ENCODE measurements around the gene ULBP3. TPM values are rescaled to one million over a fixed set of nuclear protein-coding genes. Genes with fewer than 3 reads are reported as not detected.

ULBP3 gene
- total RNA-seq, 8 experiments from 2014 or later = 5.0 to 43.3 (median 13.1) TPM

DNA sequence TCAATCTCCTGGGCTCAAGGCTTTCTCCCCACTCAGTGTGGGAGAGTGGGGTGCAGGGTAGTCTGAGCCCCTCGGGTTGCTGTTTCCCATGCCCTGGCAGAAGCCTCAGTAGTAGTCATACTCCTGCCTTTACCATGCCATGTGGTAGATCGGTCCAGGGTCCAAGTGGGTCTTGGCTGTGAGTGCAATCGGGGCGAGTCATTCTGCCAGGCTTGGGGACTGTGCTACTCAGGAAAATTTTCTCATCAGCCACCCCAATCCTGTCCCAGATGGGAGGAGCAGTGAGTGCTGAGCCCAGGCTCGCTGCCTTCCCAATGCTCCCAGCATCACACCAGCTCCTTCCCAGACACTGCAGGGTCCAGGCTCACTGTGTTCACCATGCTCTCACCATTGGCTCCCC is 32.8 kb downstream of the ULBP3 start:
- H3K4me3 ChIP-seq = no peak overlapping the region

DNA sequence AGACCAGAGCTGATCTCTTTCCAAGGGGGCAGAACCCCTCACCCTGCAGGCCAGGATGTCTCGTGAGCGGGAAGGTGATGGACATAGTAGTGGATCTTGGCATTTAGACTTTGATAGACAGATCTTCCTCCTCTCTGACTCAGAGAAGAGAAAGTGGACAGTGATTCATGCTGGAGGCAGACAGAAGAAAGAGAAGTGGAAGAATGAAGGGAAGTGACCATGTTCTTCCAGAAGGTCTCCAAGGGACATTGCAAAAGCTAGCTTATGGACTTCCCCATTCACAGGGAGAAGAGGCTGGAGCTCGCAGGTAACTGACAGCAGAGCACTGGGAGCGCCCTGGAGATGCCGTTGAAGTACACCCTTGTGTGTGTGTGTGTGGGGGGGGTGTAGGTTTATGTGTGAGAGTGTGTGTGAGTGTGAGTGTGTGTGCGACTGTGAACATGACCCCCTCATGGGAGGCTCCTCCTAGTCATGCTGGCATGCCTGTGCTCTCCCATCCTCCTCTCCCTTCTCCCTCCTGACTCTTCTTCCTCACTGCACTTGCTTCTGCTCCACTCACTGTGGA is 35.6 kb downstream of the ULBP3 start:
- 53 to 100% (median 81%) methylated on average over 2 to 3 of the region's 6 CpGs; no CpG with 5 or more reads in 4 of the 10 experiments for WGBS, 10 experiments
- Histone ChIP-seq H3K27ac (no peak overlapping the region), H3K4me1 (replicated peaks in 1 of 2) (peaks cover 0 to 7% of the 10 kb centered on the region in 2 donors), H3K4me3 (no peak overlapping the region)
- in situ Hi-C loops (cut with MboI; ENCODE audit: low pct_unique_long_range_greater_than_20kb in 2 of 9, low sequenced_read_pairs in 9 of 9, unreplicated experiment in 9 of 9) = loop anchor here in 1 of 9 experiments (25.0 kb wide), 1 partner anchor 196 kb away; no protein-coding TSS in a partner anchor
- no peak for ATAC-seq (replicated peaks in 6 of 8)

More for the DNA sequence above, 32.8 kb downstream of the ULBP3 start:
- peaks cover 0 to 7% of the 10 kb centered on the region in 2 donors for H3K4me1 ChIP-seq (replicated peaks in 1 of 2)
- H3K27ac ChIP-seq = no peak overlapping the region
- ATAC-seq (replicated peaks in 6 of 8) = no peak
- in situ Hi-C loops (cut with MboI; ENCODE audit: low pct_unique_long_range_greater_than_20kb in 2 of 9, low sequenced_read_pairs in 9 of 9, unreplicated experiment in 9 of 9) = loop anchor here in 1 of 9 experiments (25.0 kb wide), 1 partner anchor 199 kb away; no protein-coding TSS in a partner anchor
- WGBS, 10 experiments = 10 to 80% (median 38%) methylated on average over 1 to 3 of the region's 5 CpGs; no CpG with 5 or more reads in 6 of the 10 experiments

DNA sequence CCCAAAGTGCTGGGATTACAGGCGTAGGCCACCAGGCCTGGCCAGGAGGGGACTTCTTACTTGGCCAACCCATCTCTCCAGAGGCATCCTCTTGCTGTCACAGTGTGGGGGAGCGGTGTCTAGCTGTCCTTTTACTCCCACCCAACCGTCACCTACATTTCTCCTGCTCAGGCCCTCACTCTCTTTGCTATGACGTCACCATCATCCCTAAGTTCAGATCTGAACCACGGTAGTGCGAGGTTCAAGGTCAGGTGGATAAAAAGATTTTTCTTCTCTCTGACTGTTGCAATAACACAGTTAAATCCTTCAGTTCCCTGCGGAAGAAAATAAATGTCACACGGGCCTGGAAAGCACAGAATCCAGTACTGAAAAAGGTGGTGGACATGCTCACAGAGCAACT is 36.3 kb downstream of the ULBP3 start:
- no peak overlapping the region for H3K27ac ChIP-seq
- in situ Hi-C loops (cut with MboI; ENCODE audit: low pct_unique_long_range_greater_than_20kb in 2 of 9, low sequenced_read_pairs in 9 of 9, unreplicated experiment in 9 of 9) = loop anchor here in 1 of 9 experiments (25.0 kb wide), 1 partner anchor 195 kb away; no protein-coding TSS in a partner anchor

DNA sequence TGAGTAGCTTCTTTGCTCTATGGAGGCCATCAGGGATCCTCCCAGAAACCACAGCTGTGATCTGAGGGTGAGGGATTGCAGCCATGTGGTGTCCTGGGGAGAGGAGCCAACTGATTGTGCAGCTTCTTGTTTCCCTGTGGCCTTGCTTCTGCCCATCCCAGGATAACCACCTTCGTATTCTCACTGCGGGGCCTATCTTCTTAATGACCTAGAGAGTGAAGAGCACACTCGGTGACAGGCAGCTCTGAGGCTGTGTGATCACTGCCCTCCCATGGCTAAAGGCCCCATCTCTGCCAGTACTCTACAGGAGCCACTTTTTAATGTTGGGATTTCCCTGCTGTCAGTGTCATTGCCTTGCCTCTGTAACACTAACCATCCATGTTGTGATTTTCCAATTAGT is 38.3 kb downstream of the ULBP3 start:
- no peaks in the 10 kb centered on the region for H3K4me1 ChIP-seq (replicated peaks in 1 of 2)
- H3K4me3 ChIP-seq = no peak overlapping the region
- H3K27ac ChIP-seq = no peak overlapping the region
- ATAC-seq (replicated peaks in 6 of 8) = peak in 1 of 8 experiments; percentile 24
- in situ Hi-C loops (cut with MboI; ENCODE audit: low pct_unique_long_range_greater_than_20kb in 2 of 9, low sequenced_read_pairs in 9 of 9, unreplicated experiment in 9 of 9) = loop anchor here in 1 of 9 experiments (25.0 kb wide), 1 partner anchor 193 kb away; no protein-coding TSS in a partner anchor
- WGBS, 10 experiments = 40 to 100% (median 46%) methylated on average over 1 to 2 of the region's 3 CpGs; no CpG with 5 or more reads in 5 of the 10 experiments

More for the DNA sequence above, 36.3 kb downstream of the ULBP3 start:
- 67 to 94% (median 84%) methylated on average over 2 to 8 of the region's 8 CpGs; no CpG with 5 or more reads in 1 of the 10 experiments for WGBS, 10 experiments
- Histone ChIP-seq H3K4me1 (replicated peaks in 1 of 2) (peaks cover 0 to 4% of the 10 kb centered on the region in 2 donors), H3K4me3 (no peak overlapping the region)
- no peak for ATAC-seq (replicated peaks in 6 of 8)

DNA sequence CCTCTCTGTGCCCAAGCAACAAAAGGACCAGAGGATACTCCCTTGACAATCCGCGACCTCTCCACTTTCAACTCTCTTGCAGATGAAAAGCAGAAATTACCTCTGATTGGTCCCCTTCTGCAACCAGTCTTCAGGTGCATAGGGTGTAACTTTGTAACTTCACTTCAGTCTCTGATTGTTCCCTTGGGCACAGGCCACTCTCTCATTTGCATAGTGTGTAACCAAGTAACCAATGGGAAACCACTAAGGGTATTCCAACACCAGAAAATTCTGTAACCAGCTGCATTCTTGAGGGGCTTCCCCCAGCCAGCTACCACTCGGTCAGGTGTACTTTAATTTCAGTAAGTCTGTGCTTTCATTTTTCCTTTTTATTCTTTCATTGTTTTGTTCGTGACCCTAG is 39.2 kb downstream of the ULBP3 start:
- Histone ChIP-seq H3K4me3 (no peak overlapping the region), H3K27ac (no peak overlapping the region), H3K4me1 (replicated peaks in 1 of 2) (no peaks in the 10 kb centered on the region)
- WGBS, 10 experiments = 0 to 83% (median 49%) methylated on average over 1 to 4 of the region's 4 CpGs
- in situ Hi-C loops (cut with MboI; ENCODE audit: low pct_unique_long_range_greater_than_20kb in 2 of 9, low sequenced_read_pairs in 9 of 9, unreplicated experiment in 9 of 9) = loop anchor here in 1 of 9 experiments (25.0 kb wide), 1 partner anchor 192 kb away; no protein-coding TSS in a partner anchor
- ATAC-seq (replicated peaks in 6 of 8) = no peak

DNA sequence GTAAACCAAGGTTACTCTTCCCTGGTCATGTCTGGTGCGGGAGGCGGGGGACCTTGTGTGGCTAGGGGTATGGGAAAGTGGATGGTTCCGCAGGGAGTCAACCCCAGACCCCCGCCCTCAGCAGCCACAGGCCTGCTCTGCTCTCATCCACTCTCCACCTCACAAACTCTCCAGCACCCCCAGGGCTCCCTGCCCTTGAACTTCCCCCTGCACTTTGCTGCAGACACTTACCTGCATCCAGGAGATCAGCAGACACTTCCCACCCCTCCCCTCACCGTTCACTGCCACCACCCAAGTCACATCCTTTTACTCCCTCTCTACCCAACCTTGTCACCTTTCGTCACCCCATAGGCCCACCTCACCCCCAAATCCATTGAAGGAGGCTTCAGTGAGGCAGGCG is 39.6 kb downstream of the ULBP3 start:
- 40 to 67% (median 57%) methylated on average over 1 to 2 of the region's 7 CpGs; no CpG with 5 or more reads in 7 of the 10 experiments for WGBS, 10 experiments
- H3K4me3 ChIP-seq = no peak overlapping the region
- H3K4me1 ChIP-seq (replicated peaks in 1 of 2) = no peaks in the 10 kb centered on the region
- no peak for ATAC-seq (replicated peaks in 6 of 8)
- in situ Hi-C loops (cut with MboI; ENCODE audit: low pct_unique_long_range_greater_than_20kb in 2 of 9, low sequenced_read_pairs in 9 of 9, unreplicated experiment in 9 of 9) = loop anchor here in 1 of 9 experiments (25.0 kb wide), 1 partner anchor 192 kb away; no protein-coding TSS in a partner anchor
- no peak overlapping the region for H3K27ac ChIP-seq

DNA sequence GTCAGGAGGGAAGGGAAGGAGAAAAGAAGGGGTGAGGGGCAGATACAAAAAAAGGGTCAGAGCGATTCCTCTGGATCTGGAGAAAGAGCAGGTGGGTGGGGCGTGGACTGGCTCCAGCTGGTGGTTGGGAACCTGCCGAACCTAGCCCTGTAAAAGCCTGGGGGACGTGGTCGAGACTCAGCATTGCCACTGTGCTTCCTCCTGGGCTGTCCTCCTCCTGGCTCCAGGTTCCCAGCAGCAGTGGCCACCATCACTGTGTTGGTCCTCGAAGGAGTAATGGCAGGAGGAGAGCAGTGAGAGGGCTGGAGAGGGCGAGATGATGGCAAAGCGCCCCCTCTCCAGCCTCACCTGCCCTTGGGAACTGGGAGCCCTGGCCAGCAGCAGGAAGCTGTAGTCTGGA is 40.1 kb downstream of the ULBP3 start:
- ATAC-seq (replicated peaks in 6 of 8) = no peak
- Histone ChIP-seq H3K4me1 (replicated peaks in 1 of 2) (no peaks in the 10 kb centered on the region), H3K27ac (no peak overlapping the region), H3K4me3 (no peak overlapping the region)
- 20 to 68% (median 55%) methylated on average over 1 to 4 of the region's 8 CpGs; no CpG with 5 or more reads in 4 of the 10 experiments for WGBS, 10 experiments
- in situ Hi-C loops (cut with MboI; ENCODE audit: low pct_unique_long_range_greater_than_20kb in 2 of 9, low sequenced_read_pairs in 9 of 9, unreplicated experiment in 9 of 9) = loop anchor here in 1 of 9 experiments (25.0 kb wide), 1 partner anchor 191 kb away; no protein-coding TSS in a partner anchor

DNA sequence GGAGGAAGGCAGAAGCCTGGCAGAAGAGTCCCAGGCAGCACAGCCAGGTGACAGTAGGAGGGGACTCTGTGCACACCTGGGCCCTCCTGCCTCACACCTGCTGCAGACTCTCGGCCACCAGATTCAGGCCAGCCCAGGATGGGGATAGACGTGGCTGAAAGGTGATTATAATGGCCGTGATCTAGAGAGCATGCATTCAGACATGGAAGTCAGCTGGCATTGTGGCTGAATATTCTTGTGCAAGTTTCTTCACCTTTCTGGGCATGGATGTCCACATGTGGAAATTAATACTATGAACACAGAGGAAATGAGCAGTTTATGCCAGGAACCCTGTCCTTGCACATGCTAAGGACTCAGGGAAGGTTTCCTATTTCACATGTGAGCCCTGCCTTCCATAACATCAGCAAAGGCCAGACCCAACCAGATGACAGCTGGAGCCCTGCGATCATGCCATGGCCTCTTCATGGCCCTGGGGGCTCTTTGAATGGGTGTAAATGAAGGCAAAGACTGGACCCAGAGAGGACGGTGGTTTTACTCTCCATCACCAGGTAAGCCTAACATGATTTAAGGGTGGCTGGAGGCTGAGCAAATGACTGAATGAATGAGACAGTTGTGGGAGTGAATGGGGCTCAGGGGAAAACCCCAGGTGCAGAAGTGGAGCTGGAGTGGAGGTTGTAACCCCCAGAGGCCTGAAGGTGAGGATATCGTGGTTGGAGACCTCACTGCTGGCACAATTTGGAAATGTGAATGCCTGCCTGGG is 40.9 kb downstream of the ULBP3 start:
- 30 to 100% (median 61%) methylated on average over 1 to 5 of the region's 6 CpGs; no CpG with 5 or more reads in 3 of the 10 experiments for WGBS, 10 experiments
- in situ Hi-C loops (cut with MboI; ENCODE audit: low pct_unique_long_range_greater_than_20kb in 2 of 9, low sequenced_read_pairs in 9 of 9, unreplicated experiment in 9 of 9) = loop anchor here in 1 of 9 experiments (25.0 kb wide), 1 partner anchor 191 kb away; no protein-coding TSS in a partner anchor

DNA sequence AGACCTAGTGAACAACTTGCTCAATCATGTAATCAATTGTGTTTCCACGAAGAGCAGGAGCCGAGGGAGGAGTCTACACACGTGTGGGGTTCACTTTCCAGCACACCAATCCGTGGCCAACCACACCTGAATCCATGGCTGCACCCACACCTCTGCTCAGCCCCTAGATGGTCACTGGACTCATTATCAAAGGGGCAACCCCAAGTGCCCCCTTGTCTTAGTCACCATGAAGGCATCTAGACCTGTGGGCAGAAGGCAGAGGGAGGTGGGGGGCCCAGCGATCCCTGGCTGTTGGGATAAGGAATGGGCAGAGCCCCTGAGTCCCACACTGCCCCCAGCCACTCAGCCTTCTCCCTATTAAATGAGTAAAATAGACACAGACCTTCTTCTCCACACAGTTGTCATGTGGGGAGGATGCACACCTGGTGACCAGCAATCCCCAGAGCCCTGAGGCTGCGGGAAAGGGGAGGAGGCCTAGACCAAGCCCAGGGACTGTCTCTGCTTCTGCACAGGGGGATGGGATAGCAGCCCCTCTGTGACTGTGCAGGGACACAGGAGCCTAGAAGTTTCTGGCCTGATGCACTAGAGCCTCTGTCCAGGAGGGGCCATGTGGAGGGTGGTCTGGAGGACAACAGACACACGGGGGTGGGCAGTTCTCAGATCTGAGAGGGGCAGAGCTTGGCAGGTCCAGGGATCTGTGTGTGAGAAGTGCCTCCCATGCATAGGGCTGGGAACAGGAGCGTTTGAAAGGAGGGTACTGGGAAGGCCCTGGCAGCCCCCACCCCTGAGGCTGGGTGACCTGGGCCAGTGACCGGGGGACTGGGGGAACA is 41.7 kb downstream of the ULBP3 start:
- in situ Hi-C loops (cut with MboI; ENCODE audit: low pct_unique_long_range_greater_than_20kb in 2 of 9, low sequenced_read_pairs in 9 of 9, unreplicated experiment in 9 of 9) = loop anchor here in 1 of 9 experiments (25.0 kb wide), 1 partner anchor 190 kb away; no protein-coding TSS in a partner anchor
- no peak overlapping the region for H3K4me3 ChIP-seq
- ATAC-seq (replicated peaks in 6 of 8) = no peak
- H3K27ac ChIP-seq = no peak overlapping the region
- 38 to 87% (median 50%) methylated on average over 1 to 3 of the region's 9 CpGs; no CpG with 5 or more reads in 6 of the 10 experiments for WGBS, 10 experiments
- H3K4me1 ChIP-seq (replicated peaks in 1 of 2) = no peaks in the 10 kb centered on the region

More for the DNA sequence above, 40.9 kb downstream of the ULBP3 start:
- no peak overlapping the region for H3K27ac ChIP-seq
- no peaks in the 10 kb centered on the region for H3K4me1 ChIP-seq (replicated peaks in 1 of 2)
- ATAC-seq (replicated peaks in 6 of 8) = no peak
- no peak overlapping the region for H3K4me3 ChIP-seq

DNA sequence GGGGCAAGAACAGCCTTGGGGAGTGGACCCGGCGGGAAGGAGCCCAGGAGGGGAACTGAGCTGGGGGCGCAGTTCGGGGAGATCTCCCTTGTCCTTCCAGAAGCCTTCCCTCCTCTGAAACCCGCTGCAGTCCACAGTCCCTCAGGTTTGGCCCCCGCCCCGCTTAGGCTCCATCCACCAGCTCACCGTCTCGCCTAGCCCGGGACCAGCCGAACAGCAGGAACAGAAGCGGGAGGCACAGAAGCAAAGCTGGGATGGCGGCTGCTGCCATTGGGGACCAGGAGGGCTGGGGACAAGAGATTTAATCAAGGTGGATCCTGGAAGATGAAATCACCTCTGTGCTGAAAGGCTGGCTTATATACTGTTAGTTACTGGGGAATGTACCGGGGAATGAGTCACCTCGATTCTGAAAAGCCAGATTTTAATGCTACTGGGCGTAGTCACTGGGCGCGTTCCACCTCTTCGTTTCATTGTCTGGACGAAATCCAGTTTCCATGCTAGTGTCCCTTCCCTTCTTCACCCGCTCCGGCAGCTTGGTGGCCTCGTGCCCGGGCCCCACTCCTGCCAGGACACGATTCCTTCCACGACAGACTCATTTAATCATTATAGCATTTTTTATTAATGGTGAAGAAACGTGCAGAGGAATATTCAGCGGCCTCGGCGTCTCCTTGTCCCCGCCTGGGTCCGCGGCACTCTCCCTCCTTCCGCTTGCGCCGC is 43.6 kb downstream of the ULBP3 start, which contains the start of gene RAET1L:
RAET1L (minus strand) TSS at position 332 of the 717 bp plus-strand sequence; CDS start at position 271, 61 bp downstream.
- peak; percentile 9 to 92 (median 56) for ATAC-seq (replicated peaks in 6 of 8)
- Histone ChIP-seq H3K4me1 (replicated peaks in 1 of 2) (no peaks in the 10 kb centered on the region), H3K27ac (no peak within 1 kb of the TSS), H3K4me3 (no peak within 1 kb of the TSS)
- WGBS, 10 experiments = 0 to 80% (median 26%) methylated on average over 1 to 14 of the region's 36 CpGs; no CpG with 5 or more reads in 3 of the 10 experiments
- in situ Hi-C loops (cut with MboI; ENCODE audit: low pct_unique_long_range_greater_than_20kb in 2 of 9, low sequenced_read_pairs in 9 of 9, unreplicated experiment in 9 of 9) = loop anchor here in 1 of 9 experiments (25.0 kb wide), 1 partner anchor 188 kb away; no protein-coding TSS in a partner anchor

DNA sequence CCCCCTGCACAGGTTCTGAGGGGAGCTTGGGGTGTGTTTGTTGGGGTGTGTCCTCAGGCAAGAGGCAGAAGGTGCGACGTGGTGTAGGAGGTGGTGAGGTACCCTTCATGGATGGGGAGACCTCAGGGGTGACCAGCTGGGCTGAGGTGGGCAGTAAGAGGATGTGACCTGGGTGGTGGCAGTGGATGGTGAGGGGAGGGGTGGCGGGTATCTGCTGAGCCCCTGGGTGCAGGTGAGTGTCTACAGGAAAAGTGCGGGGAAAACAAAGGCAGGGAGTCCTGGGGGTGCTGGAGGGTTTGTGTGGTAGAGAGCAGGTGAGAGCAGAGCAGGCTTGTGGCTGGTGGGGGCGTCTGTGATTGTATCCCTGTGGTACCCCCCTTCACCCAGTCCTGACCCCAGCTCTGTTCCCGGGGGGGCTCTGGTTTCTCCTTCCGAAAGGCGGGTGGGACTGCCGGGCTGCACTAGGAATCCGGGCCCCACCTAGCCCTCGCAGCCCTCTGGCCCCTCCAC is 44.2 kb downstream of the ULBP3 start:
- Histone ChIP-seq H3K27ac (no peak overlapping the region), H3K4me1 (replicated peaks in 1 of 2) (no peaks in the 10 kb centered on the region), H3K4me3 (no peak overlapping the region)
- in situ Hi-C loops (cut with MboI; ENCODE audit: low pct_unique_long_range_greater_than_20kb in 2 of 9, low sequenced_read_pairs in 9 of 9, unreplicated experiment in 9 of 9) = loop anchor here in 1 of 9 experiments (25.0 kb wide), 1 partner anchor 187 kb away; no protein-coding TSS in a partner anchor
- ATAC-seq (replicated peaks in 6 of 8) = no peak
- WGBS, 10 experiments = 60% methylated on average over 1 of the region's 11 CpGs; no CpG with 5 or more reads in 9 of the 10 experiments
